ENCODE data around the gene HSPG2.
A peak's percentile ranks its signal among the peaks of the same experiment; 100 is the strongest.

The HSPG2 gene

GRCh38 chr1:21869620-21870121 is 67.4 kb downstream of the HSPG2 start:
- in situ Hi-C loops (cut with HindIII; ENCODE audit: low sequenced_read_pairs) = no loop called here
- no peak overlapping the region for H3K4me3 ChIP-seq (ENCODE audit: low read depth, low read length)
- DNase-seq (ENCODE audit: low read depth) = peak; percentile 64
- TF ChIP-seq CTCF (IDR thresholded peaks at IDR 0.05; ENCODE audit: low read depth, low read length, missing control alignments) = no peak

- in situ Hi-C loops (cut with HindIII; ENCODE audit: low sequenced_read_pairs) = no loop called here
- no peak overlapping the region for H3K4me3 ChIP-seq (ENCODE audit: low read depth, low read length)
- DNase-seq (ENCODE audit: low read depth) = no peak
- no peak for TF ChIP-seq CTCF (IDR thresholded peaks at IDR 0.05; ENCODE audit: low read depth, low read length, missing control alignments)
These were observed 68.1 kb downstream of the HSPG2 start for GRCh38 chr1:21868941-21869454.

- TF ChIP-seq CTCF (IDR thresholded peaks at IDR 0.05; ENCODE audit: low read depth, low read length, missing control alignments) = no peak
- no peak overlapping the region for H3K4me3 ChIP-seq (ENCODE audit: low read depth, low read length)
- in situ Hi-C loops (cut with HindIII; ENCODE audit: low sequenced_read_pairs) = no loop called here
- no peak for DNase-seq (ENCODE audit: low read depth)
These were observed 68.6 kb downstream of the HSPG2 start for GRCh38 chr1:21868482-21868881.

GRCh38 chr1:21867451-21867996 is 69.6 kb downstream of the HSPG2 start:
- no peak overlapping the region for H3K4me3 ChIP-seq (ENCODE audit: low read depth, low read length)
- DNase-seq (ENCODE audit: low read depth) = no peak
- in situ Hi-C loops (cut with HindIII; ENCODE audit: low sequenced_read_pairs) = no loop called here
- TF ChIP-seq CTCF (IDR thresholded peaks at IDR 0.05; ENCODE audit: low read depth, low read length, missing control alignments) = no peak

GRCh38 chr1:21866707-21867043 is 70.4 kb downstream of the HSPG2 start:
- no peak for TF ChIP-seq CTCF (IDR thresholded peaks at IDR 0.05; ENCODE audit: low read depth, low read length, missing control alignments)
- DNase-seq (ENCODE audit: low read depth) = peak; percentile 8
- no peak overlapping the region for H3K4me3 ChIP-seq (ENCODE audit: low read depth, low read length)
- in situ Hi-C loops (cut with HindIII; ENCODE audit: low sequenced_read_pairs) = no loop called here

- no peak for DNase-seq (ENCODE audit: low read depth)
- in situ Hi-C loops (cut with HindIII; ENCODE audit: low sequenced_read_pairs) = no loop called here
- no peak overlapping the region for H3K4me3 ChIP-seq (ENCODE audit: low read depth, low read length)
- peak; percentile 14 for TF ChIP-seq CTCF (IDR thresholded peaks at IDR 0.05; ENCODE audit: low read depth, low read length, missing control alignments)
These were observed 71.0 kb downstream of the HSPG2 start for GRCh38 chr1:21865943-21866706.

All from astrocyte of the cerebellum (primary cell).